Thoracic aorta (tissue), 2 donors: ENCODE results near the gene CELA2B. TPM values are rescaled to one million over a fixed set of nuclear protein-coding genes. Genes with fewer than 3 reads are reported as not detected.

ENCODE experiments used
- ATAC-seq: fragments of 150-250 bp; one replicate; pipeline ENCODE4 v1.8.0; 2017; ENCODE audit warnings: low read depth; ENCODE audit not compliant: insufficient number of reproducible peaks, low FRiP score
- DNase-seq: peaks from one replicate; pipeline ENCODE4 v3.0.0-alpha.2; 2020; ENCODE audit warnings: low spot score
- H3K27ac ChIP-seq, 2 donors: fragments of 200-600 bp; sonication (generic); 1 replicate in 1 of 2; 2 replicates in 1 of 2; pipeline ENCODE4 v1.5.1; 2016; ENCODE audit warnings: mild to moderate bottlenecking in 2 of 2, moderate library complexity in 2 of 2
- H3K27me3 ChIP-seq: fragments of 200-600 bp; sonication (generic); replicated peaks from 2 replicates; pipeline ENCODE4 v1.6.0; 2016; ENCODE audit warnings: mild to moderate bottlenecking; ENCODE audit not compliant: insufficient read depth
- H3K36me3 ChIP-seq: fragments of 200-600 bp; sonication (generic); one replicate; pipeline ENCODE4 v1.5.1; 2016
- H3K4me1 ChIP-seq, 2 donors: fragments of 200-600 bp; sonication (generic); 1 replicate in 1 of 2; 2 replicates in 1 of 2; pipeline versions ENCODE4 v1.5.1 to v1.6.0; 2016; ENCODE audit warnings: low read depth in 2 of 2, mild to moderate bottlenecking in 1 of 2; ENCODE audit not compliant: control insufficient read depth in 1 of 2
- H3K4me3 ChIP-seq: fragments of 200-600 bp; sonication (generic); 2 replicates; pipeline ENCODE4 v1.5.1; 2016; ENCODE audit warnings: mild to moderate bottlenecking
- H3K9me3 ChIP-seq: fragments of 200-600 bp; sonication (generic); 2 replicates; pipeline ENCODE4 v1.5.1; 2016
- CTCF ChIP-seq: fragments of 200-600 bp; sonication (generic); IDR thresholded peaks from one replicate; pipeline ENCODE4 v1.5.1; 2019; ENCODE audit warnings: antibody characterized with exemption
- total RNA-seq, 2 donors: library from RNA; depleted of rRNA; stranded (reverse); fragments of >200 nt; gene quantifications; one replicate each; pipeline versions ENCODE4 v1.1.0 to v1.2.3, GENCODE V29; 2016

The CELA2B gene
- total RNA-seq, 2 donors from 2014 or later: not detected

DNA sequence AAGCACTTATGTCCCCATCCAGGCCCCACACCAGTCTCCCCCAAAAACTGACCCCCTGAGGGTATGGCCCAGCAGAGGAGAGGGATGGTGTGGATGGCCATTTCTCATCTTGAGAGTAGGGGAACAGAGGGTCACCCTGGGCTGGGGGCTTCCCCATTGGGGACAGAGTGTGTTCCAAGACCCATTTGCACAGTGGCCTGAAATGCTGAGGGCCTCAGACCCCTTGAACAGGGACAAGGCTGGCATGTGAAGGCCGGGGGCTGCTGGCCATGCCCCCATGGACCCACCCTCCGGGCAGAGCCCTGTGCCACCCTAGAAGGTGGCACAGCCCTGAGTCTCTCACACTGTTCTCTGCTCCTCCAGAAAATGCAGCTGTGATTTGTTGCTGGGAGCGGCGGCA is 29.7 kb upstream of the CELA2B start:
- no peaks in the 10 kb centered on the region for H3K9me3 ChIP-seq
- no peaks in the 10 kb centered on the region for H3K36me3 ChIP-seq
- no peak for DNase-seq
- H3K27me3 ChIP-seq: no peaks in the 10 kb centered on the region
- no peaks in the 10 kb centered on the region for H3K4me1 ChIP-seq
- no peak for ATAC-seq
- H3K4me3 ChIP-seq: no peak overlapping the region
- no peak for TF ChIP-seq CTCF
- H3K27ac ChIP-seq: no peak overlapping the region

GRCh38 chr1:15448877-15449462 is 26.9 kb upstream of the CELA2B start:
- no peaks in the 10 kb centered on the region for H3K9me3 ChIP-seq
- TF ChIP-seq CTCF: no peak
- H3K27me3 ChIP-seq: no peaks in the 10 kb centered on the region
- no peak overlapping the region for H3K27ac ChIP-seq
- no peaks in the 10 kb centered on the region for H3K4me1 ChIP-seq
- ATAC-seq (no peak), DNase-seq (no peak)
- no peaks in the 10 kb centered on the region for H3K36me3 ChIP-seq
- no peak overlapping the region for H3K4me3 ChIP-seq

DNA sequence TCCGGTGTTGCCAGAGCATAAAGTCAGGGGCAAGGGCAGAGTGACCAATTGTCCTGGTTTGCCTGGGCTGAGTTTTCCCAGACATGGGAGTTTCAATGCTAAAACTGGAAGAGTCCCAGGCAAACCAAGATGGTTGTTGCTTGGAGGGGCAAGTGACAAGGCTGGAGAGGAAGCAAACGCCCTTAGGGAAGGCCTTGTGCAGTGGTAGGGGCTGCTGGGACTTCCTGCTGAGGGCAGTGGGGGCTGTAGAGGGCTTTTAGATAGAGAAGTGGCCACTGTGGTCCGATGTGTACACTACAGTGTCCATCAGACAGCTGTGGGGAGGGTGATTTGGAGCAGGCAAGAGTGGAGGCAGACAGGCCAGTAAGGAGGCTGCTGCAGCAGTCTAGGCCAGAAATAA is 26.3 kb upstream of the CELA2B start:
- Histone ChIP-seq H3K27me3 (no peaks in the 10 kb centered on the region), H3K4me3 (no peak overlapping the region), H3K9me3 (no peaks in the 10 kb centered on the region), H3K4me1 (no peaks in the 10 kb centered on the region), H3K27ac (no peak overlapping the region), H3K36me3 (no peaks in the 10 kb centered on the region)
- TF ChIP-seq CTCF: no peak
- DNase-seq (no peak), ATAC-seq (no peak)

GRCh38 chr1:15451014-15451722 is 24.7 kb upstream of the CELA2B start:
- Histone ChIP-seq H3K27ac (no peak overlapping the region), H3K27me3 (no peaks in the 10 kb centered on the region), H3K36me3 (no peaks in the 10 kb centered on the region), H3K4me1 (no peaks in the 10 kb centered on the region), H3K4me3 (no peak overlapping the region), H3K9me3 (no peaks in the 10 kb centered on the region)
- ATAC-seq (no peak), DNase-seq (no peak)
- TF ChIP-seq CTCF: no peak

DNA sequence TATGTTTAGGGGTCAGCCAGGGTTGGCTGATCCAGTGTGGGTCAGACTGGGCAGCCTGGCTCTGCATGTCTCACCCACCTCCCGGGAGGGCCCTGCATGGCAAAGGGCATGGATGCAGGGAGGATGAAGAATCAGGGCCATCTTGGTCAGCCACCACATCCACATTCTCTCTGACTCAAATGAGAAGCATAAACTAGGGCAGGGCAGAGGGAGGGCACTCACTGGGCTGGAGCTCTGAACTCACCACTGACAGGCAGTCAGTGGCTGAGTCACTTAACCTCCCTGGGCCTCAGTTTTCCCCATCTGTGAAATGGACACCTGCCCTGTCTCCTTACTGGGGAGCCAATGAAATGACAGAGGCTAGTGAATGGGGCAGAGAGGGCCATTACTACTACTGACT is 23.7 kb upstream of the CELA2B start:
- no peaks in the 10 kb centered on the region for H3K27me3 ChIP-seq
- ATAC-seq (no peak), DNase-seq (no peak)
- no peaks in the 10 kb centered on the region for H3K9me3 ChIP-seq
- no peak overlapping the region for H3K4me3 ChIP-seq
- TF ChIP-seq CTCF: no peak
- H3K36me3 ChIP-seq: no peaks in the 10 kb centered on the region
- no peaks in the 10 kb centered on the region for H3K4me1 ChIP-seq
- no peak overlapping the region for H3K27ac ChIP-seq
